Prostate gland (tissue), 2 donors: ENCODE data around the gene CDK10. TPM values are rescaled to one million over a fixed set of nuclear protein-coding genes. Genes with fewer than 3 reads are reported as not detected.

Experiments
- DNase-seq: peaks from one replicate; pipeline ENCODE4 v3.0.0-alpha.2; 2019; ENCODE audit warnings: low spot score
- H3K27ac ChIP-seq, 2 donors: fragments of 200-600 bp; sonication (generic); 2 replicates each; pipeline ENCODE4 v1.5.1; 2017 to 2019
- H3K27me3 ChIP-seq: fragments of 200-600 bp; sonication (generic); replicated peaks from 2 replicates; pipeline ENCODE4 v1.5.1; 2019; ENCODE audit not compliant: insufficient read depth
- H3K36me3 ChIP-seq, 2 donors: fragments of 200-600 bp; sonication (generic); 1 replicate in 1 of 2; 2 replicates in 1 of 2; pipeline versions ENCODE4 v1.5.1 to v1.8.1; 2017 to 2019
- H3K4me1 ChIP-seq: fragments of 200-600 bp; sonication (generic); replicated peaks from 2 replicates; pipeline ENCODE4 v1.5.1; 2019
- H3K4me3 ChIP-seq, 2 donors: fragments of 200-600 bp; sonication (generic); 2 replicates each; pipeline ENCODE4 v1.5.1; 2017 to 2019
- H3K9me3 ChIP-seq: fragments of 200-600 bp; sonication (generic); 2 replicates; pipeline ENCODE4 v1.5.1; 2017
- CTCF ChIP-seq, 4 experiments: fragments of 200-600 bp in 2 of 4; fragments of 450-650 bp in 2 of 4; sonication (generic) in 2 of 4; IDR thresholded peaks; 1 replicate in 3 of 4; 2 replicates in 1 of 4; pipeline ENCODE4 v1.5.1; 2016 to 2019; ENCODE audit warnings: antibody characterized with exemption in 4 of 4, mild to moderate bottlenecking in 2 of 4, moderate library complexity in 2 of 4
- POLR2A ChIP-seq: fragments of 450-650 bp; IDR thresholded peaks from one replicate; pipeline ENCODE4 v1.6.1; 2016; ENCODE audit warnings: antibody characterized with exemption, mild to moderate bottlenecking
- POLR2AphosphoS5 ChIP-seq: sonication (generic); formaldehyde crosslinking; IDR thresholded peaks from one replicate; pipeline ENCODE4 v1.6.1; 2017; ENCODE audit warnings: antibody characterized with exemption
- WGBS: methylation state at CpG from one replicate; pipeline ENCODE4 v1.1.5; 2018; 5-methylcytosine and 5-hydroxymethylcytosine counted together
- intact Hi-C: fragments of 100-400 bp; cut with DNase I; formaldehyde crosslinking; loops from one replicate; pipeline ENCODE4 v1.14.2; 2022
- total RNA-seq, 2 donors: library from RNA; depleted of rRNA; stranded (reverse); fragments of >200 nt; gene quantifications; one replicate each; pipeline ENCODE4 v1.1.0, GENCODE V29; 2016

CDK10 gene
- total RNA-seq, 2 donors from 2014 or later = 42.1 to 79.0 TPM

DNA sequence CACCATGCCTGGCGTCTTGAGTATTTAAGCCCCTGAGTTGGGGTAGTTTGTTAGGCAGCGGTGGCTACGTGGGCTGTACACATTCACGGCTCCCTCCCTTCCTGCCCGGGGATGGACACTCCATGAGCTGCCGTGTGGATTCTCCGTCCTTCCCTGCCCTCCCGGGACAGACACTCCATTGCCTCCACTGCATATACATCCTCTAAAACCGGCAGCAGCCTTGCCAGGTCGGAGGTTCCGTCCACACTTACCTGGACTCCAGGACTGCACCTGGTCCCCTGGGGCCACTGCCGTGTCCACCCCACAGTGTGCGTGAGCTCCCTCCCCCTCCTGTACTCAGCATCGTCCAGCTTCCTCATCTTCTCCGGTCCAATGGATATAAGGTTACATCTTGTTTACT lies 18.5 kb downstream of the CDK10 start:
- no peak for DNase-seq
- TF ChIP-seq POLR2AphosphoS5 = no peak
- no peak for TF ChIP-seq POLR2A
- TF ChIP-seq CTCF (IDR thresholded peaks at IDR 0.05) = no peak
- Histone ChIP-seq H3K27ac (no peak overlapping the region), H3K9me3 (no peaks in the 10 kb centered on the region), H3K4me1 (peaks cover 3% of the 10 kb centered on the region), H3K4me3 (no peak overlapping the region), H3K27me3 (no peaks in the 10 kb centered on the region), H3K36me3 (no peaks in the 10 kb centered on the region)
- intact Hi-C loops = loop anchor here (5.0 kb wide), 1 partner anchor 92 kb away; no protein-coding TSS in a partner anchor
- 67% methylated on average over 15 of the region's 15 CpGs for WGBS

- no peaks in the 10 kb centered on the region for H3K36me3 ChIP-seq
- intact Hi-C loops = loop anchor here (5.0 kb wide), 1 partner anchor 91 kb away; no protein-coding TSS in a partner anchor
- no peak overlapping the region for H3K4me3 ChIP-seq
- TF ChIP-seq CTCF (IDR thresholded peaks at IDR 0.05) (no peak), POLR2A (no peak), POLR2AphosphoS5 (no peak)
- H3K9me3 ChIP-seq = no peaks in the 10 kb centered on the region
- 76% methylated on average over 14 of the region's 14 CpGs for WGBS
- no peak for DNase-seq
- no peaks in the 10 kb centered on the region for H3K27me3 ChIP-seq
- H3K27ac ChIP-seq = no peak overlapping the region
- H3K4me1 ChIP-seq = peaks cover 3% of the 10 kb centered on the region
Observed at GRCh38 chr16:89706518-89707260, 20.2 kb downstream of the CDK10 start.

GRCh38 chr16:89707695-89708094 lies 21.2 kb downstream of the CDK10 start:
- WGBS = 95% methylated on average over 9 of the region's 9 CpGs

DNA sequence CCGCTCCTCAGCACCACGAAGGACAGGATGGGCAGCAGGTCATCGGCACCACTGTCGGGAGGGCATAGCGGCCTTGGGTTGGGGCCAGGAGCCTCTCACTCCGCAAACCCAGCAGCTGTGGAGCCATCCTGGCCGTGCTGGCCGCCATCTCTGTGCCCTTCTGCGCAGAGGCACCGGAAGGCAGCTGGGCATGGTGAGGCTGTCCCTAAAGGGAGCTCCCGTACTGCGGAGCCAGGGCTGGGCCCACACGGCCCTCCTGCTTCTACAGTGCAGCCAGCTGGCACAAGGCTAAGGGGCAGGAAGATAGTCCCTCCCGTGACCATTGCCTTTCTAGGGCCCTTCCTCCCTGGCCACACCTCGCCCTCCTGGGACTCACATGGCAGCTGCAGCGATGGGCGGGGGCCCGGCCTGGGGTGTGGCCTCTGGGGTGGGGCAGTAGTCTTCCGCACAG lies 22.0 kb downstream of the CDK10 start:
- Histone ChIP-seq H3K4me1 (no peaks in the 10 kb centered on the region), H3K27me3 (no peaks in the 10 kb centered on the region), H3K36me3 (no peaks in the 10 kb centered on the region), H3K27ac (no peak overlapping the region), H3K9me3 (no peaks in the 10 kb centered on the region), H3K4me3 (no peak overlapping the region)
- intact Hi-C loops = loop anchor here (5.0 kb wide), 1 partner anchor 89 kb away; no protein-coding TSS in a partner anchor
- 89% methylated on average over 19 of the region's 19 CpGs for WGBS
- DNase-seq = no peak
- TF ChIP-seq POLR2AphosphoS5 = no peak
- no peak for TF ChIP-seq POLR2A
- no peak for TF ChIP-seq CTCF (IDR thresholded peaks at IDR 0.05)

More at GRCh38 chr16:89707695-89708094, 21.2 kb downstream of the CDK10 start:
- Histone ChIP-seq H3K27ac (no peak overlapping the region), H3K4me1 (no peaks in the 10 kb centered on the region), H3K4me3 (no peak overlapping the region), H3K36me3 (no peaks in the 10 kb centered on the region), H3K27me3 (no peaks in the 10 kb centered on the region), H3K9me3 (no peaks in the 10 kb centered on the region)
- intact Hi-C loops = loop anchor here (5.0 kb wide), 1 partner anchor 90 kb away; no protein-coding TSS in a partner anchor
- DNase-seq = no peak
- TF ChIP-seq POLR2A = no peak
- no peak for TF ChIP-seq CTCF (IDR thresholded peaks at IDR 0.05)
- no peak for TF ChIP-seq POLR2AphosphoS5

GRCh38 chr16:89709166-89709565 lies 22.7 kb downstream of the CDK10 start:
- intact Hi-C loops = loop anchor here (5.0 kb wide), 1 partner anchor 88 kb away; no protein-coding TSS in a partner anchor
- no peaks in the 10 kb centered on the region for H3K9me3 ChIP-seq

More at GRCh38 chr16:89709166-89709565, 22.7 kb downstream of the CDK10 start:
- TF ChIP-seq CTCF (IDR thresholded peaks at IDR 0.05) (no peak), POLR2A (no peak), POLR2AphosphoS5 (no peak)
- no peaks in the 10 kb centered on the region for H3K27me3 ChIP-seq
- no peak for DNase-seq
- no peaks in the 10 kb centered on the region for H3K4me1 ChIP-seq
- WGBS = 90% methylated on average over 10 of the region's 10 CpGs
- H3K36me3 ChIP-seq = no peaks in the 10 kb centered on the region
- H3K4me3 ChIP-seq = no peak overlapping the region
- no peak overlapping the region for H3K27ac ChIP-seq
